ENCODE data around the gene NXPH3. TPM values are rescaled to one million over a fixed set of nuclear protein-coding genes. Genes with fewer than 3 reads are reported as not detected.

The NXPH3 gene
- total and polyA plus RNA-seq, 2 of the 13 experiments (the other 11 are each of a cell fraction or from before 2014, with no cell fraction given): 0.04 to 0.58 TPM

GRCh38 chr17:49596613-49597244 is 21.1 kb downstream of the NXPH3 start (continued):
- peak; percentile 83 for TF ChIP-seq ASH2L (IDR thresholded peaks at IDR 0.05; ENCODE audit: insufficient read length, low read depth, low read length)
- no peak for TF ChIP-seq ZNF253 (CRISPR knock-in tag; IDR thresholded peaks at IDR 0.05; ENCODE audit: borderline replicate concordance)
- TF ChIP-seq REL (CRISPR knock-in tag; conservative IDR thresholded peaks at IDR 0.05): no peak
- TF ChIP-seq CREM (IDR thresholded peaks at IDR 0.05): peak; percentile 35; the same call in 1 of the 2 replicates
- TF ChIP-seq CREM (CRISPR knock-in tag; IDR thresholded peaks at IDR 0.05): no peak
- no peak for TF ChIP-seq HOXA3 (CRISPR knock-in tag; IDR thresholded peaks at IDR 0.05)
- no peak for TF ChIP-seq TEAD2 (CRISPR knock-in tag; IDR thresholded peaks at IDR 0.05)
- no peak for TF ChIP-seq ZNF580 (CRISPR knock-in tag; IDR thresholded peaks at IDR 0.05; ENCODE audit: borderline replicate concordance, low read depth)
- no peak for TF ChIP-seq ZFP62 (CRISPR knock-in tag; IDR thresholded peaks at IDR 0.05)

- ATAC-seq: no peak
- no peak overlapping the region for H3K4me2 ChIP-seq (ENCODE audit: low read depth, low read length)
- no peak overlapping the region for H3K9ac ChIP-seq (ENCODE audit: insufficient read depth, low read depth, low read length)
- WGBS (ENCODE audit: low lambda C conversion rate): 96% methylated on average over 4 of the region's 4 CpGs
- peaks cover 48% of the 10 kb centered on the region for H3K4me1 ChIP-seq (ENCODE audit: insufficient read depth, low read length)
- peaks cover 12 to 33% of the 10 kb centered on the region in 2 experiments for H3K36me3 ChIP-seq (replicated peaks in 1 of 2; ENCODE audit: control insufficient read depth in 1 of 2, insufficient read depth in 2 of 2, low read length in 2 of 2)
- no peak overlapping the region for H2AFZ ChIP-seq (ENCODE audit: low read length)
- no peaks in the 10 kb centered on the region for H3K79me2 ChIP-seq (ENCODE audit: insufficient read depth, low read length)
- H4K20me1 ChIP-seq (ENCODE audit: insufficient read depth, low read length): no peaks in the 10 kb centered on the region
- H3K4me3 ChIP-seq (replicated peaks in 1 of 3; ENCODE audit: insufficient read depth in 1 of 3, low read depth in 2 of 3, low read length in 3 of 3): no peak overlapping the region
- H3K9me3 ChIP-seq (ENCODE audit: low read length): no peaks in the 10 kb centered on the region
- in situ Hi-C loops (cut with HindIII; ENCODE audit: extremely low pct_ligation_motif_present, low pct_unique_long_range_greater_than_20kb): no loop called here
- no peak for FAIRE-seq
- BruUV-seq (replicated peaks): no TSS peak
- no peak for DNase-seq (ENCODE audit: low spot score)
- ChIA-PET POLR2A (interaction anchor here (1.2 to 1.9 kb wide), 2 partner anchors 80 to 167 kb away, joined by 5 to 6 read pairs; partner anchors contain the start of gene FAM117A), CTCF (ENCODE audit: low intra/inter-chr PET ratio, low total read pairs) (no interaction called here)
- H3K27ac ChIP-seq (ENCODE audit: extremely low read length, insufficient read depth, low read length): peak overlapping the region; percentile 58
- TF ChIP-seq HNRNPK (IDR thresholded peaks at IDR 0.05; ENCODE audit: low read depth, low read length, poor library complexity, severe bottlenecking): peak; percentile 55
- TF ChIP-seq, protein P1, sequence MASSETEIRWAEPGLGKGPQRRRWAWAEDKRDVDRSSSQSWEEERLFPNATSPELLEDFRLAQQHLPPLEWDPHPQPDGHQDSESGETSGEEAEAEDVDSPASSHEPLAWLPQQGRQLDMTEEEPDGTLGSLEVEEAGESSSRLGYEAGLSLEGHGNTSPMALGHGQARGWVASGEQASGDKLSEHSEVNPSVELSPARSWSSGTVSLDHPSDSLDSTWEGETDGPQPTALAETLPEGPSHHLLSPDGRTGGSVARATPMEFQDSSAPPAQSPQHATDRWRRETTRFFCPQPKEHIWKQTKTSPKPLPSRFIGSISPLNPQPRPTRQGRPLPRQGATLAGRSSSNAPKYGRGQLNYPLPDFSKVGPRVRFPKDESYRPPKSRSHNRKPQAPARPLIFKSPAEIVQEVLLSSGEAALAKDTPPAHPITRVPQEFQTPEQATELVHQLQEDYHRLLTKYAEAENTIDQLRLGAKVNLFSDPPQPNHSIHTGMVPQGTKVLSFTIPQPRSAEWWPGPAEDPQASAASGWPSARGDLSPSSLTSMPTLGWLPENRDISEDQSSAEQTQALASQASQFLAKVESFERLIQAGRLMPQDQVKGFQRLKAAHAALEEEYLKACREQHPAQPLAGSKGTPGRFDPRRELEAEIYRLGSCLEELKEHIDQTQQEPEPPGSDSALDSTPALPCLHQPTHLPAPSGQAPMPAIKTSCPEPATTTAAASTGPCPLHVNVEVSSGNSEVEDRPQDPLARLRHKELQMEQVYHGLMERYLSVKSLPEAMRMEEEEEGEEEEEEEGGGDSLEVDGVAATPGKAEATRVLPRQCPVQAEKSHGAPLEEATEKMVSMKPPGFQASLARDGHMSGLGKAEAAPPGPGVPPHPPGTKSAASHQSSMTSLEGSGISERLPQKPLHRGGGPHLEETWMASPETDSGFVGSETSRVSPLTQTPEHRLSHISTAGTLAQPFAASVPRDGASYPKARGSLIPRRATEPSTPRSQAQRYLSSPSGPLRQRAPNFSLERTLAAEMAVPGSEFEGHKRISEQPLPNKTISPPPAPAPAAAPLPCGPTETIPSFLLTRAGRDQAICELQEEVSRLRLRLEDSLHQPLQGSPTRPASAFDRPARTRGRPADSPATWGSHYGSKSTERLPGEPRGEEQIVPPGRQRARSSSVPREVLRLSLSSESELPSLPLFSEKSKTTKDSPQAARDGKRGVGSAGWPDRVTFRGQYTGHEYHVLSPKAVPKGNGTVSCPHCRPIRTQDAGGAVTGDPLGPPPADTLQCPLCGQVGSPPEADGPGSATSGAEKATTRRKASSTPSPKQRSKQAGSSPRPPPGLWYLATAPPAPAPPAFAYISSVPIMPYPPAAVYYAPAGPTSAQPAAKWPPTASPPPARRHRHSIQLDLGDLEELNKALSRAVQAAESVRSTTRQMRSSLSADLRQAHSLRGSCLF (CRISPR knock-in tag; IDR thresholded peaks at IDR 0.05; ENCODE audit: borderline replicate concordance): no peak
- no peaks in the 10 kb centered on the region for H3K27me3 ChIP-seq (ENCODE audit: control insufficient read depth in 1 of 2, insufficient read depth in 2 of 2, low read length in 2 of 2)
- intact Hi-C loops (cut with micrococcal nuclease; ENCODE audit: unreplicated experiment): loop anchor here (2.0 kb wide), 1 partner anchor 21 kb away; no protein-coding TSS in a partner anchor
Observed at GRCh38 chr17:49597436-49597835, 21.8 kb downstream of the NXPH3 start.

Measured in HepG2 (cell line).